ENCODE measurements around the gene CEP72.

CEP72 gene

GRCh38 chr5:658103-658502, 46.0 kb downstream of the CEP72 start:
- DNase-seq (ENCODE audit: low spot score), result no peak

DNA sequence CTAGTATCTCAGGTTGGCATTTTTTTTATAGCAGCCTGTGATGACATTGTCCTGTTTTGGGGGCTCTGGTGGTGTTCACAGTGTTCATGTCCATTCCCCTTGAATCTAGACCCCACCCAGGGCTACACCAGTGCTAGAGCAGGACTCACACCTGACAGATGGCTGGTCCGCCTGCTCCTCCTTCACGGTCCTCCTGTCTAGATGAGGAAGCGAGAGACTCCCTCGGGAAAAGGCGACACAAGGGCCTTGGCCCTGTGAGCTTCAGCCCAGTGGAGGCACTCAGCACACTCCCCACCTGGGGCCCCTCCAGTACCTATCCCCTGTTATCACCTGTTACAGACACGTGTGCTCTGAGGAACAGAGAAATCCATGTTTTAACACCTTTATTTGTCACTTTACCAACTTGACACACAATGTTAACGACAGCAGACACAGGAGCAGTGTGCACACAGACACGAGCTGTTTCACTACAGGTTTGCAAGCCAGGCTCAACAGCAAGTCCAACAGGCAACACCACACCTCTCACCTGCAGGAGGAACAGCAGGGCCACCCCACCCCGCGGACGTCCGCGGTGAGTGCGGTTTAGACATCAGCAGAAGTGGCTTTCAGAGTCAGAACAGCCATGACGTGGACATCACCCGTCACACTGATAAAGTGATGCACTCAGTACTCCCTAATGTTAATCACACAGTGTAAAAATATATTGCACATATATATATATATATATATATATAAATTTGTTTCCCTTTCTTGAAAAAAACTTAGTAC, 47.5 kb downstream of the CEP72 start:
- DNase-seq (ENCODE audit: low spot score), result no peak

DNA sequence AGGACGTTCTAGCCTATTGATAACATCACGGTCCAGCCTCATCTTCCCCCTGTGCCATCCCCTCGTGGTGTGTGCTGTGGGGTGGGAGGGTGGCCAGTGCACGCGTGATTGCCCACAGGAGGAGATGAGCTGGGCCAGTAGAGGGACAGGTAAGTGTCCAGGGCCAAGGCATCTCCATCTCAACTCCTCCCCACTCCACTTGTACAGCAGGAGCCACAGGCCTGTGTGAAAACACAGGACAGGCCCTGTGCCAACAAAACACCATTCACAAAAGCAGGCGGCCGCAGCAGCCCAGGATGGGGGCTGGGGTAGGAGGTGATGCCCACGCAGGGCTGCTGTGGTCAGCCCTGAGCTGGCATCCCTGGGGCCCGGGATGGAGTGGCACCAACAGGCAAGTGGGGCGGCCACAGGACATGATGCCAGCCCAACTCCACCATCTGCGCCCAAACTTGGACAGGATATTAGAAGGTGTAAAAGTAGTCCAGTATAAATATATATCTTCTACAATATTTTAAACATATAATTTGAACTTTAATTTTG, 48.4 kb downstream of the CEP72 start:
- no peak for DNase-seq (ENCODE audit: low spot score)

DNA sequence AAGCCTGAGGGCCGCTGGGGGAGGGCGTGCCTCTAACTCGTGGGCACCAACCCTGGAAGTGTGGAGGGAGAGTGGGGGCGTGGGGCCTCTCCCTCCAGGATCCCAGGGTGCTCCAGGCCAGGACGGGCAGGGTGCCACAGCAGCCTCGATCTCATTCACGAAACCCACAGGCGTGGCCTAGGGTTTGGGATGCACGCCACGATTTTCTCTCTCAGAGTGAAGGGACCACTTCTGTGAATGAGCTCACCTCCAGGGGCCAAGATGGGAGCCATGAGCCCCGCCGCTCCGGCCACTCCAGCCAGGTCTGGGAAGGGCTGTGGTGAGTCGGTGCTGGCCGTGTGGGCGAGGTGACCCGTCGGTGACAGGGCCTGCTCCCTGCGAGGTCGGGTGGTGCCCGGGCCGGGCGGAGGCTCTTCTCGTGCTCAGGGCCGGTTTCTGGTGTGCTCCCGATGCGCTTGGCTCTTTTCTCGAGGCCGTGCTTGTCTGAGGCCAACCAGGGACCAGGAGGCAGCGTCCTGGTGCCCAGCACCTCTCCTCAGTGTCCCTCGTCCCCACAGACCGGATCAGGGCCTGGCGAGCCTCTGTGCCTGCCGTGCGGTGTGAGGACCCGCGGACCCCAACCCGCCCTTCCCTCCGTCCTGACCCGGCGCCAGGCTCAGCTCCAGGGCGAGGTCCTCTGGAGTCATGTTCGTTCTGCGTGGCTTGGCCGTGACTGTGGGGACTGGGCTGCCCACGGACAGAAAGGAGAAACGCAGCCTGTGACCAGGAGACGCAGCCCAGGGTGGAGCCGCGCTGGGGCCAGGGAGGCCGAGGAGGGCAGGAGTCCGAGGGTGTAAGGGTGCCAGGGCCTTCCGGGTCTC, 50.0 kb downstream of the CEP72 start:
- DNase-seq (ENCODE audit: low spot score), result no peak

DNA sequence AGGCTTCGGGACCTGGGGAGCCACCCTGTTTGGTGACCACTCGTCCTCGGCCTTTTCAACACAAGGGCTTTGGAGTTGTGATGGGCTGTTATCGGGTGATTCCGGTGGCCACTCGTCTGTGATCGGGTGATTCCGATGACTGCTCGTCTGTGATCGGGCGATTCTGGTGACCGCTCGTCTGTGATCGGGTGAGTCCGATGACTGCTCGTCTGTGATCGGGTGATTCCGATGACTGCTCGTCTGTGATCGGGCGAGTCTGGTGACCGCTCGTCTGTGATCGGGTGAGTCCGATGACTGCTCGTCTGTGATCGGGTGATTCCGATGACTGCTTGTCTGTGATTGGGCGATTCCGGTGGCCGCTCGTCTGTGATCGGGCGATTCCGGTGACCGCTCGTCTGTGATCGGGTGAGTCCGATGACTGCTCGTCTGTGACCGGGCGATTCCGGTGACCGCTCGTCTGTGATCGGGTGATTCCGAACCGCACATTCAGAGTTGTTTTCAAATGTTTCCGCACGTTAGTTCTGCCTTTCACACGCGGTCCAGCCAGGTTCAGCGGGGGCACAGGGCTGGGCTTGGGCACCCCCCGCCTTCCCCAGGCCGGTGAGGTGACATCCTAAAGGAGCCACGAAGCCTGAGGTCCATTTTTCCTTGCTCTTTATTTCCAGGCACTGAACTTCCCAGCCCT, 50.8 kb downstream of the CEP72 start:
- DNase-seq (ENCODE audit: low spot score), result no peak

DNA sequence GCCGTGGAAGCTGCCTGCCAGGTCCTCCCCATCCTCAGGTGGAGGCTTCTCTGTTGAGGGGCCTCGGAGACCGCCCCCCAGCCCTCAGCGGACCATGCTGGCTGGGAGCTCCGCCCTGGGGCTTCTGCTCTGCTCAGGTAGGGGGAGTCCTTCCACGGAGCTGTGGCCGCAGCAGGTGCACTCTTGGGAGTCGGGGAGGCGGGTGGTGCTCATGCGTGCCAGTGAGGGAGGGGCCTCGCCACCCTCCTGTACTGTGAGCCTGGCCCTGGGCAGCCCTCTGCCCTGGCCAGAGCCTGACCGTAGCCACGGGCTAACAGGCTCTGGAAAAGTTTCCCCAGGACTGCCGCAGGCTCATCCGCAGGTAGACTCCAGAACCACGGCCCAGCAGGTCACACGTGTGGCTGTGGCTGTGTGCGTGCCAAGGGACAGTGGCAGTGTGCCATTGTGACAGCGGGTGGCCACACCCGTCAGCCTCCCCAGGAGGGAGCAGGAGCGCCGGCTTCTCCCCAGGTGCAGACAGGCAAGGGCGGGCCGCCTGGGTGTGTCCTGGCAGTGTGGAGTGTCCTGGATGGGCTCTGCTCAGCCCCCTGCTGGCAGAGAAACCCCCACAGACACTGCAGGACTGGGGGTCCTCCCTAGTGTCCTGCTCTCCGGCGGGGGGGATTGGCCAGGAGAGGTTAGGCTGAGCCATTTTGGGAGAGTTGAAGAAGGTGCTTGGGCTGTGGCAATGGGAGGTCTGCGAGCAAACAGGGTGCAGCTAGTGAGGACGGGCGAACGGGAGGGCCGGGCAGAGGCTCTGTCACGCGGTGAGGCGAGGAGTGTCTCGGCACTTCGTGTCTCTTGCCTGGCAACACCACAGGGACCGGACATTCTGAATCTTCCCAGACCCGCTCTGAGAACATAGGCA, 51.5 kb downstream of the CEP72 start:
- DNase-seq (ENCODE audit: low spot score), result no peak

GRCh38 chr5:664343-664993, 52.3 kb downstream of the CEP72 start:
- DNase-seq (ENCODE audit: low spot score), result no peak

DNA sequence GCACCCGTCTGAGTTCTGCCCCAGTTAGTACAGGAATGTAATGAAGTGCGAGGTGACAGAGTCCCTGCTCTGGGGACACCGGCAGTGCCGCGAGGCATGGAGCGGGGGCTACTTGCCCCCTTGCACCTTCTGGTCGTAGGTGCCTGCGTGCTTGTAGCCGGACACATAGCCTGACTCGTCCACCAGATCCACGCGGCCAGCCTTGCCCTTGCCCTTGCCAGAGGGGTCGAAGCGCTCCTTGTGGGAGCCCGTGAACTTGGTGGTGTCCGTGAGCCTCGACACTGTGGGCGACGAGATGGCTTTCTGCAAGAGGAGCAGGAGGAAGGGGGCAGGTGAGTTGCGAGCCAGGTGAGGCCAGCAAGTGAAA, 52.8 kb downstream of the CEP72 start:
- DNase-seq (ENCODE audit: low spot score), result no peak

GRCh38 chr5:665541-665955, 53.4 kb downstream of the CEP72 start:
- DNase-seq (ENCODE audit: low spot score), result no peak

- DNase-seq (ENCODE audit: low spot score), result no peak
Measured at GRCh38 chr5:665956-666711, 54.0 kb downstream of the CEP72 start.

DNA sequence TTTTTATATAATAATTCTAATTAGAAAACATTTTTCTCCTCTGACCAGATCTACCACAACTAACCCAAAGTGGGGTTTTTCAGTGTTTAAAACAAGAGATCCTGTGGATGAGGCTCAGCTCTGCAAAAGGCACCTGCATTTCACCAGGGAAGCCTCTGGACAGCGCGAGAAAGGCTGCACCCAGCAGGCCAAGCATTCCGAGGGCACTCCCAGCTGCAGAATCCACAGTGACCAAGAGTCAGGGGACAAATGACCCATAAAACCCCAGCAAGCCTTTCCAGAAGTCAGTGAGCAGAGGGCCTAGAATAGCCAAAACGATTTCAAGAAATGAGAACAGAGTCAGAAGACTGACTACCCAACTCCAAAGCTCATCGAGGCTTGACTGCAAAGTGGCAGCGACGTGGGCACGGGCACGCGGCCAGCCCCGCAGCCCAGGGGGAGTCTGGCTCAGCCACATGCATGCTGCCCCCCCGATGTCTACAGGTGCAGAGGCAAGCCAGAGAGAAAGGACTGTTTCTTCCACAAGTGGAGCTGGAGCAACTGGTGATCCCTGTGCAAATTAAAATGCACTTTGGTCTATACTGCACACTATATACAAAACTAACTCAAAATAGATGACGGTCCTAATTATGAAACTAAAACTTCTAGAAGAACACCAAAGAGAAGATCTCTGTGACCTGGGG, 54.8 kb downstream of the CEP72 start:
- no peak for DNase-seq (ENCODE audit: low spot score)

GRCh38 chr5:668283-668995, 56.3 kb downstream of the CEP72 start:
- peak; percentile 75 for DNase-seq (ENCODE audit: low spot score)

DNA sequence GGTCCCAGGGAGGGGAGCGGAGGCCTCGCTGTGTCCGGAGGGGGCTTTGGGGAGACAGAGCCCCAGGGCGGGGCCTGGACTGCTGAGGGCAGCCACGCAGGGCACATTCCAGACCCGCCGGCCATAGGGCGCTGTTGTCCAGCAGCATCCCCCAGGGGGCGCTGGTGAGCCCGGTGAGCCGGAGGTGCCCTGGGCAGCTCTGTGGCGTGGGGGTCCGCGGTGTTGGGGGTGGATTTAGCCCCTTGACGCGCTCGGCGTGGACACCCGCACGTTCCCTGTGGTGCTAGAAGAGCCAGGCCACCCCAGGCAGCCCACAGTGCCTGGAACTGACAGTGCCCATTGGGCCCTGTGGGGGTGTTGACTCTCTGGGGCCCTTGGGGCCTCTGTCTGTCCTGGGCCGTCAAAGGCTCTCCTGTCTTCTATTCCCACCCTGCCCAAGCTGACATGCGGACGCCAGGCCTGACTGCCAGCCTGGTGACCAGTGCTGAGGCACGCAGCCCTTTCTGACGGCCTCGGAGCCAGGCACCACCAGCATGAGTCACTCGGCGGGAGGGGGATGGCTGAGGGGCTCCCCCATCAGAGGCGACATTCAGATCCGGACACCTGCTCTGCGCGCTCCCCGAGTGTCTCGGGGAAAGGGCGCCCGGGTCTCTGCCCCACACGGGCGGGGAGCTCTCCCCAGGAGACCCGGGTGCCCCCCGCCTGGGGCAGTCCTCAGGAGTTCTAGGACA, 57.1 kb downstream of the CEP72 start:
- peak; percentile 98 for DNase-seq (ENCODE audit: low spot score)

DNA sequence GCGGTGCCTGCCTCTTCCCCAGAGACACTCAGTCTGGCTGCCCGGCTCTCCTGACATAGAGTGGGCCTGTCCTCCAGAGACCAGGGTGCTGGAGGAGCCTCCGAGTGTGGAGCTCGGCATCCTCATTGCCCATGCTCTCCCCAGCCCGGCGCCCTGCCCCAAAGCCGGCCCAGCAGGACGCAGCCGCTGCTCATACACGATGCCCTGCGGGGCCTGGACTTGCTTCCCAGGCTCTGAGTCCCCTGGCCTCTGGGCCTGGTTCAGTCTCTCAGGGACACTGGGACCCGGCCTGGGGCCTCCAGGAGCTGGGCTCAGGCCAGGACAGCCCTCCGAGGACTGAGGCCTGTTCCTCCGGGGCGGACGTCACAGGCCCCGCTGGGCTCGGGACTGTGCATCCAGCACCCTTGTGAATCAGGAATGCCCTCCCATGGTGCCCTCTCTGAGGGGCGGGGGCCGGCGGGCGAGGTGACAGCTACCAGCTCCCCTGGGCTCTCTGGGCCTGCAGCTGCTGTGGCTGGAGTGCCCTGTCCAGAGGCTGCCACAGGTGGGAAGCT, 57.8 kb downstream of the CEP72 start:
- DNase-seq (ENCODE audit: low spot score), result no peak

GRCh38 chr5:670396-671270, 58.5 kb downstream of the CEP72 start:
- DNase-seq (ENCODE audit: low spot score), result no peak

- DNase-seq (ENCODE audit: low spot score), result peak; percentile 90
Measured at GRCh38 chr5:671459-672328, 59.6 kb downstream of the CEP72 start.
